ENCODE data around the gene HSFY1. TPM values are rescaled to one million over a fixed set of nuclear protein-coding genes. Genes with fewer than 3 reads are reported as not detected.
"Not testable (repeated sequence)": the region's sequence is repeated elsewhere in the genome, so short reads cannot be mapped to it uniquely, and the experiment has no call there.

HSFY1 gene, protein sequence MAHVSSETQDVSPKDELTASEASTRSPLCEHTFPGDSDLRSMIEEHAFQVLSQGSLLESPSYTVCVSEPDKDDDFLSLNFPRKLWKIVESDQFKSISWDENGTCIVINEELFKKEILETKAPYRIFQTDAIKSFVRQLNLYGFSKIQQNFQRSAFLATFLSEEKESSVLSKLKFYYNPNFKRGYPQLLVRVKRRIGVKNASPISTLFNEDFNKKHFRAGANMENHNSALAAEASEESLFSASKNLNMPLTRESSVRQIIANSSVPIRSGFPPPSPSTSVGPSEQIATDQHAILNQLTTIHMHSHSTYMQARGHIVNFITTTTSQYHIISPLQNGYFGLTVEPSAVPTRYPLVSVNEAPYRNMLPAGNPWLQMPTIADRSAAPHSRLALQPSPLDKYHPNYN
- under 1 TPM; 0.11 to 0.43 (median 0.14) TPM for polyA plus RNA-seq (ENCODE audit: insufficient read length in 3 of 3)

GRCh38 chrY:18546420-18546819, at the start of gene HSFY1:
TSS of gene HSFY1 (plus strand) at chrY:18546720. CDS start at chrY:18546788, 68 bp downstream.
- not testable (repeated sequence) for DNase-seq (ENCODE audit: low read depth in 3 of 3, low spot score in 2 of 3)

- not testable (repeated sequence) for DNase-seq (ENCODE audit: low read depth in 3 of 3, low spot score in 2 of 3)
Observed at GRCh38 chrY:18504266-18504665, 42.3 kb upstream of the HSFY1 start.

DNA sequence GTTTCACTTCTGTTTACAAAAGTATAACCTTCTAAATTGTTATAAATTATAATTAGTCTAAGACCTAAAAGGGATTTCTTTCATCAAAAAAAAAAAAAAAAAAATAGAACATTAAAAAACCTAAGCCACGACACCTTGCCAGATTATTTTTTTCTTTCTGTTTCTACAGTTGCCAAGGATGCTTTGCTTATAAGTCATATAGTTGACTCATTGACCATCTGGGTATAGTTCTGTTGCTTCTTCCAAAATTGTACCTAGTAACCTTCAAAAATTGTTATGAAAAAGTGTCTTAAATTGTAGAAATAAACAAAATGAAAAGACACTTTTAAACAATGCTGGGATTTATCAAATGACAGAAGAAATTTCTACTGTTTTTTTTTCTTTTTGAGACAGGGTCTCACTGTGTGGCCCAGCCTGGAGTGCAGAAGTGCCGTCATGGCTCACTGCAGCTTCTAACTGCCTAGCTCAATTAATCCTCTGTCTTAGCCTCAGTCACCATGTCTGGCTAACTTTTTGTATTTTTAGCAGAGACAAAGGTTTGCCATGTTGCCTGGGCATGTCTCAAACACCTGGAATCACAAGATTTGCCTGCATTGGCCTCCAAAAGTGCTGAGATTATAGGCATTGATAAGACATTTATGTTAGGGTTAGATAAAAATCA, 15.4 kb upstream of the HSFY1 start:
- DNase-seq (ENCODE audit: low read depth in 3 of 3, low spot score in 2 of 3): not testable (repeated sequence)

DNA sequence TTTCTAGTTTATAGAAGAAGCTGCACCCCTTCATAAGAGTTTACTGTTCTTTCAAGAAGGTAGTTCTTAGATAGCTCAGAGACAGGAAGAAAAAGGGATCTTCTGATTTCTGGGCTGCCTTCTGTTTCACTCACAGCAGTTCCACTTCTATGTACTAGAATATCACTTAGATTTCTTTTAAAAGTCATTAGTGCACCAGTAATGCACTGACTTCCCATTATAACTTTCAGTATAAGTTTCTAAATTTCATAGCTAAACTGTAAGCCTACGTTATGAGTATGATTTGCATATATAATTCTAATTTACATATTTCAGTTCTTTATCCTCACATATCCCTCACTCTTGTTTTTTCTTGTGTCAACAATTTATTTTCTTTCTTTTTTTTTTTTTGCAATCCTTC, 7.6 kb upstream of the HSFY1 start:
- DNase-seq (ENCODE audit: low read depth in 3 of 3, low spot score in 2 of 3): not testable (repeated sequence)

DNA sequence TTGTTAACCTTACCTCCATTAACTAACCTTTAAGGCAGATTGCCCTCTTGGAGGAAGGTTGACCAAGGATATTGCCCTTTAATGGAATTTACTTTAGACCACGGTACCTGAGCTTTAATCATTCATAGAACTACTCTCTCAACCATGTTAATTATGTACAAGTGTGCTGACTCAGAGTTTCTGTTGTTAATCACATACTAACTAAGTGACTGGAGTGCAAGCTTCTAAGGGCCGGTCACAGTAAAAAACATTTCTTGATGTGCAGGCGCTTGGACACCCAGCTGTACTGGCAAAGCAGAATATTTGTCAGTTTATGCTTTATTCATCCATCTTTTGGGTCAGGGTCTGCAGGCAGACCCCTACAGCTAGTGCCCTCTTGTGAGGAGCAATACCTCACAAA, 6.6 kb downstream of the HSFY1 start:
- DNase-seq (ENCODE audit: low read depth in 3 of 3, low spot score in 2 of 3): not testable (repeated sequence)

DNA sequence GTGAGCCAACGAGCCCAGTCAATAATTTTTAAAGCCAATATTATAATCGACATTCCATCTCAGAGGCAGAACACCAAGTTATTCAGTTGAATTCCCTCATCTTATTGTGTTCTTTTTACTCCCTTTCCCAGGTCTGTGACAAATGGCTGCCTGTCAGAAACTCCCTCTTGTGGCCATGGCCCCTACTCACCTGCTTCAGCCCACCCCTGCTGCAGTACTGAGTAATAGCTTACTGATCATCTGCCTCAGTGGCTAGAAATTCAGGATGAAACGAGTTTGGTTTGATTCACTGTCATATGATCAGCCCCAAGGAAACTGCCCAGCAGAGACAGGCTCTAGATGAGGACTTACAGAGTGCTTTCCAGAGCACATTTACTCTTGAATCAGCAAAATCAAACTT, 19.4 kb downstream of the HSFY1 start:
- not testable (repeated sequence) for DNase-seq (ENCODE audit: low read depth in 3 of 3, low spot score in 2 of 3)

Other genes with a start within 250 kb of the HSFY1 start
- gene HSFY2, start 227.0 kb downstream of the HSFY1 start, polyA plus RNA-seq (ENCODE audit: insufficient read length in 3 of 3): under 1 TPM; 0.21 to 0.65 (median 0.34) TPM

All from right renal cortex interstitium (tissue), 3 donors.